WTC11 (cell line): Measurements from ENCODE around the gene SULT2B1. TPM values are rescaled to one million over a fixed set of nuclear protein-coding genes. Genes with fewer than 3 reads are reported as not detected.

ENCODE experiments used
- ATAC-seq: fragments of 200-7000 bp; cut with Tn5 transposase; 2 replicates; pipeline ENCODE4 v1.10.0; 2021; ENCODE audit warnings: mild to moderate bottlenecking, moderate library complexity
- CTCF ChIA-PET: fragments of 300-600 bp; sonication (Branson Sonifier 250); formaldehyde crosslinking; loops from one replicate; lab custom pipeline; 2021; ENCODE audit warnings: antibody characterized with exemption; lab: Charles Lee
- POLR2A ChIA-PET: fragments of 350-600 bp; sonication (Branson Sonifier 250); formaldehyde crosslinking; loops from one replicate; lab custom pipeline; 2021; ENCODE audit warnings: antibody characterized with exemption; lab: Charles Lee
- DNase-seq: peaks from one replicate; pipeline ENCODE4 v3.0.0; 2021; ENCODE audit warnings: low spot score
- H3K27ac Mint-ChIP-seq: 2 replicates; pipeline ENCODE4 v1.8.0; 2021; ENCODE audit warnings: mixed read lengths
- H3K27me3 Mint-ChIP-seq: 2 replicates; pipeline ENCODE4 v1.8.0; 2021; ENCODE audit warnings: low read depth, mild to moderate bottlenecking, moderate library complexity, mixed read lengths
- H3K36me3 Mint-ChIP-seq: 2 replicates; pipeline ENCODE4 v1.8.0; 2021; ENCODE audit warnings: mixed read lengths
- H3K4me1 Mint-ChIP-seq: 2 replicates; pipeline ENCODE4 v1.8.0; 2022; ENCODE audit warnings: mixed read lengths
- H3K4me3 Mint-ChIP-seq: 2 replicates; pipeline ENCODE4 v1.8.0; 2021; ENCODE audit warnings: mild to moderate bottlenecking, moderate library complexity, mixed read lengths
- H3K9me3 Mint-ChIP-seq: 2 replicates; pipeline ENCODE4 v1.8.0; 2021; ENCODE audit warnings: mixed read lengths
- CREB1 ChIP-seq: sonication (generic); formaldehyde crosslinking; IDR thresholded peaks from 2 replicates; pipeline ENCODE4 v1.8.0; 2023; ENCODE audit warnings: mild to moderate bottlenecking, missing genetic modification reagents
- CREM ChIP-seq: sonication (generic); formaldehyde crosslinking; IDR thresholded peaks from 2 replicates; pipeline ENCODE4 v1.8.1; 2022; ENCODE audit warnings: mild to moderate bottlenecking, missing genetic modification reagents, moderate library complexity
- JUN ChIP-seq: sonication (generic); formaldehyde crosslinking; IDR thresholded peaks from 2 replicates; pipeline ENCODE4 v1.8.0; 2023; ENCODE audit warnings: mild to moderate bottlenecking, missing genetic modification reagents
- SMAD3 ChIP-seq: sonication (generic); formaldehyde crosslinking; IDR thresholded peaks from 2 replicates; pipeline ENCODE4 v1.8.0; 2022; ENCODE audit warnings: missing genetic modification reagents, mild to moderate bottlenecking, borderline replicate concordance
- SP1 ChIP-seq: sonication (generic); formaldehyde crosslinking; conservative IDR thresholded peaks from 2 replicates; pipeline ENCODE4 v1.8.1; 2022; ENCODE audit warnings: missing genetic modification reagents
- TEAD1 ChIP-seq: sonication (generic); formaldehyde crosslinking; IDR thresholded peaks from 2 replicates; pipeline ENCODE4 v1.8.0; 2022; ENCODE audit warnings: mild to moderate bottlenecking, missing genetic modification reagents
- ZNF138 ChIP-seq: sonication (generic); formaldehyde crosslinking; conservative IDR thresholded peaks from 2 replicates; pipeline ENCODE4 v1.8.1; 2022; ENCODE audit warnings: mild to moderate bottlenecking, moderate library complexity, missing genetic modification reagents
- total RNA-seq: library from RNA; stranded (reverse); gene quantifications from 3 replicates; pipeline ENCODE4 v1.2.3, GENCODE V29; 2021
- TF ChIP-seq, protein P1 (sequence below): sonication (generic); formaldehyde crosslinking; IDR thresholded peaks from 2 replicates; pipeline ENCODE4 v1.8.0; 2023; ENCODE audit warnings: missing genetic modification reagents, mild to moderate bottlenecking, borderline replicate concordance
- TF ChIP-seq, protein P2 (sequence below): fragments of 250-450 bp; sonication (Bioruptor Pico); IDR thresholded peaks from 2 replicates; pipeline ENCODE4 v1.9.0; 2021; ENCODE audit warnings: mild to moderate bottlenecking
- TF ChIP-seq, protein P3 (sequence below): fragments of 250-450 bp; sonication (Bioruptor Pico); IDR thresholded peaks from 2 replicates; pipeline ENCODE4 v1.9.0; 2021; ENCODE audit warnings: mild to moderate bottlenecking, borderline replicate concordance
- TF ChIP-seq, protein P4 (sequence below): fragments of 250-450 bp; sonication (Bioruptor Pico); IDR thresholded peaks from 2 replicates; pipeline ENCODE4 v1.9.0; 2021; ENCODE audit warnings: mild to moderate bottlenecking
- TF ChIP-seq, protein P5 (sequence below): sonication (generic); formaldehyde crosslinking; conservative IDR thresholded peaks from 2 replicates; pipeline ENCODE4 v1.8.1; 2023; ENCODE audit warnings: mild to moderate bottlenecking, low read depth, missing genetic modification reagents, moderate library complexity
- TF ChIP-seq, protein P6 (sequence below): sonication (generic); formaldehyde crosslinking; IDR thresholded peaks from 2 replicates; pipeline ENCODE4 v1.8.1; 2023; ENCODE audit warnings: mild to moderate bottlenecking, missing genetic modification reagents

SULT2B1 gene
- total RNA-seq, 1 experiment from 2014 or later: 0.96 TPM

DNA sequence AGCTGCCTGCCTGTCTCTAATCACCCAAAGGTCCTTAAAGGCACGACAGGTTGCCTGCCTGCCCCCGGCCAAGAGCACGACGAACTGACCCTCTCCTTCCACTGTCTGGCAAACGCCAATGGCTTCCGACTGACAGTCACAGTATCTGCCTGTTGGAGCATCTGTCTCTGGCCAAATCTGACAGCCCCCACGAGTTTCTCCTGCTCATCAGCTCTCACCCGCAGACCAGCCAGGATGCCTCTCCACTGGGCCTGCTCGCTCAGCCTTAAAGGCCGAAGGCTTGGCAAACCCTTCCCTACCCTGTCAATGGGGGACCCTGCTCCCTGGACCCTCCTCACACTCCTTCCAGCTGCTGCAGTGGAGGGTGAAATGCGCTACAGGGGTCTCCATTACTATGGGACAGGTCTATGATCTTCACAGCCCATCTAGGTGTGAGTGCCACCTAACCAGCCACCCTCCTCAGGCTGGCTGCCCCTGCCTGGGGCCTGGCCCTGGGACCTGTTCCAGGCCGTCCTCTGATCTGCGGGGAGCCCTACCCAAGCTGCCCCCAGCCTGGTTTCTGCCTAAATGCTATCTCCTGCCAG is 62.0 kb downstream of the SULT2B1 start (continued):
- TF ChIP-seq, protein P1, sequence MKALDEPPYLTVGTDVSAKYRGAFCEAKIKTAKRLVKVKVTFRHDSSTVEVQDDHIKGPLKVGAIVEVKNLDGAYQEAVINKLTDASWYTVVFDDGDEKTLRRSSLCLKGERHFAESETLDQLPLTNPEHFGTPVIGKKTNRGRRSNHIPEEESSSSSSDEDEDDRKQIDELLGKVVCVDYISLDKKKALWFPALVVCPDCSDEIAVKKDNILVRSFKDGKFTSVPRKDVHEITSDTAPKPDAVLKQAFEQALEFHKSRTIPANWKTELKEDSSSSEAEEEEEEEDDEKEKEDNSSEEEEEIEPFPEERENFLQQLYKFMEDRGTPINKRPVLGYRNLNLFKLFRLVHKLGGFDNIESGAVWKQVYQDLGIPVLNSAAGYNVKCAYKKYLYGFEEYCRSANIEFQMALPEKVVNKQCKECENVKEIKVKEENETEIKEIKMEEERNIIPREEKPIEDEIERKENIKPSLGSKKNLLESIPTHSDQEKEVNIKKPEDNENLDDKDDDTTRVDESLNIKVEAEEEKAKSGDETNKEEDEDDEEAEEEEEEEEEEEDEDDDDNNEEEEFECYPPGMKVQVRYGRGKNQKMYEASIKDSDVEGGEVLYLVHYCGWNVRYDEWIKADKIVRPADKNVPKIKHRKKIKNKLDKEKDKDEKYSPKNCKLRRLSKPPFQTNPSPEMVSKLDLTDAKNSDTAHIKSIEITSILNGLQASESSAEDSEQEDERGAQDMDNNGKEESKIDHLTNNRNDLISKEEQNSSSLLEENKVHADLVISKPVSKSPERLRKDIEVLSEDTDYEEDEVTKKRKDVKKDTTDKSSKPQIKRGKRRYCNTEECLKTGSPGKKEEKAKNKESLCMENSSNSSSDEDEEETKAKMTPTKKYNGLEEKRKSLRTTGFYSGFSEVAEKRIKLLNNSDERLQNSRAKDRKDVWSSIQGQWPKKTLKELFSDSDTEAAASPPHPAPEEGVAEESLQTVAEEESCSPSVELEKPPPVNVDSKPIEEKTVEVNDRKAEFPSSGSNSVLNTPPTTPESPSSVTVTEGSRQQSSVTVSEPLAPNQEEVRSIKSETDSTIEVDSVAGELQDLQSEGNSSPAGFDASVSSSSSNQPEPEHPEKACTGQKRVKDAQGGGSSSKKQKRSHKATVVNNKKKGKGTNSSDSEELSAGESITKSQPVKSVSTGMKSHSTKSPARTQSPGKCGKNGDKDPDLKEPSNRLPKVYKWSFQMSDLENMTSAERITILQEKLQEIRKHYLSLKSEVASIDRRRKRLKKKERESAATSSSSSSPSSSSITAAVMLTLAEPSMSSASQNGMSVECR (CRISPR knock-in tag): no peak
- no peak for TF ChIP-seq SP1 (CRISPR knock-in tag)
- TF ChIP-seq TEAD1: no peak
- TF ChIP-seq, protein P2, sequence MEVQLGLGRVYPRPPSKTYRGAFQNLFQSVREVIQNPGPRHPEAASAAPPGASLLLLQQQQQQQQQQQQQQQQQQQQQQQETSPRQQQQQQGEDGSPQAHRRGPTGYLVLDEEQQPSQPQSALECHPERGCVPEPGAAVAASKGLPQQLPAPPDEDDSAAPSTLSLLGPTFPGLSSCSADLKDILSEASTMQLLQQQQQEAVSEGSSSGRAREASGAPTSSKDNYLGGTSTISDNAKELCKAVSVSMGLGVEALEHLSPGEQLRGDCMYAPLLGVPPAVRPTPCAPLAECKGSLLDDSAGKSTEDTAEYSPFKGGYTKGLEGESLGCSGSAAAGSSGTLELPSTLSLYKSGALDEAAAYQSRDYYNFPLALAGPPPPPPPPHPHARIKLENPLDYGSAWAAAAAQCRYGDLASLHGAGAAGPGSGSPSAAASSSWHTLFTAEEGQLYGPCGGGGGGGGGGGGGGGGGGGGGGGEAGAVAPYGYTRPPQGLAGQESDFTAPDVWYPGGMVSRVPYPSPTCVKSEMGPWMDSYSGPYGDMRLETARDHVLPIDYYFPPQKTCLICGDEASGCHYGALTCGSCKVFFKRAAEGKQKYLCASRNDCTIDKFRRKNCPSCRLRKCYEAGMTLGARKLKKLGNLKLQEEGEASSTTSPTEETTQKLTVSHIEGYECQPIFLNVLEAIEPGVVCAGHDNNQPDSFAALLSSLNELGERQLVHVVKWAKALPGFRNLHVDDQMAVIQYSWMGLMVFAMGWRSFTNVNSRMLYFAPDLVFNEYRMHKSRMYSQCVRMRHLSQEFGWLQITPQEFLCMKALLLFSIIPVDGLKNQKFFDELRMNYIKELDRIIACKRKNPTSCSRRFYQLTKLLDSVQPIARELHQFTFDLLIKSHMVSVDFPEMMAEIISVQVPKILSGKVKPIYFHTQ (CRISPR knock-in tag): peak; percentile 86

DNA sequence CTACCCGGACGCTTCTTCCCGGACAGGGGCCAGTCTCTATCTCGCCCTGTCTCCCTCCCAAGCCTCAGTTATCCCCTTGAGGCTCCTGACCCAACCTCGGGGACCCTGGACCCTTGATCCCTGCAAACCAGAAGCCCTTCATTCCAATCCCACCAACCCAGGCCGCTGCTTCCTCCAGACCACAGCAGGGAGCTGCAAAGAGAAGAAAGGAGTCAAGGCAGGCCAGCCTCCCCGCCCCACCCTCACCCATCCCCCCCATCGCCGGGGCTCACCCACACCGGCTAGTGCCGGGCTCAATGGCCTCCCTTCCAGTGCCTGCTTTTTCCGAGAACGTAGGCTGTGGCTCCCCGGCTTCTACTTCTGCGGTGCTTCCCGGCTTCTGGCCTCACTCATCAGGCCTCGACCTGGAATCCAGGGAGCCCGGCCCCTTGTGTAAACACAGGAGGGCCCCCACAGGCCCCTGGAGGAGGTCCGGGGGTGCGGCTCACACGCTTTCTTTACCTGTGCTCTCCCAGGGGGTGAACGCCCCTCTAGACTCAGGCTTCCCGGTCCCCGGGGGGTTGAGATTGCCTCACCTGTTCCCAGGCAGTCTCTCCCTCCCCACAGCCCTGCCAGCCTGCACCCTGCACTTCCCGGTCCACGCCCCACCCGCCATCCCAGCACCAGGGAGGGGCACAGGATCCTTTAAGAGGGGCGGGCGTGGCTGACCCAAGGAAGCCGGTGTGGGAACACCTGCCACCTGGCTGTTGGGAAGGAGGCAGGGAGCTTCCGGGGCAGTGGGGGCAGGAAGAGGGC is 62.7 kb downstream of the SULT2B1 start, which contains the start of gene FAM83E:
FAM83E (minus strand) TSS at position 641 of the 795 bp plus-strand sequence. CDS start 1,704 bp downstream, outside the sequence.
- POLR2A ChIA-PET: interaction anchor here (0.7 to 2.6 kb wide), 10 partner anchors 10 to 281 kb away, joined by 3 to 18 read pairs (median 4); partner anchors contain the start of gene CA11
- Mint-ChIP-seq H3K4me1 (peaks cover 52% of the 10 kb centered on the region), H3K9me3 (no peaks in the 10 kb centered on the region), H3K4me3 (peak within 1 kb of the TSS; percentile 99), H3K36me3 (peaks cover 40% of the 10 kb centered on the region), H3K27me3 (no peaks in the 10 kb centered on the region), H3K27ac (peak within 1 kb of the TSS; percentile 98)
- ATAC-seq (peak; percentile 13), DNase-seq (peak; percentile 74)
- CTCF ChIA-PET: interaction anchor here (0.6 to 2.7 kb wide), 8 partner anchors 9 to 125 kb away, joined by 4 to 17 read pairs (median 6); no protein-coding TSS in a partner anchor
- TF ChIP-seq, protein P3, sequence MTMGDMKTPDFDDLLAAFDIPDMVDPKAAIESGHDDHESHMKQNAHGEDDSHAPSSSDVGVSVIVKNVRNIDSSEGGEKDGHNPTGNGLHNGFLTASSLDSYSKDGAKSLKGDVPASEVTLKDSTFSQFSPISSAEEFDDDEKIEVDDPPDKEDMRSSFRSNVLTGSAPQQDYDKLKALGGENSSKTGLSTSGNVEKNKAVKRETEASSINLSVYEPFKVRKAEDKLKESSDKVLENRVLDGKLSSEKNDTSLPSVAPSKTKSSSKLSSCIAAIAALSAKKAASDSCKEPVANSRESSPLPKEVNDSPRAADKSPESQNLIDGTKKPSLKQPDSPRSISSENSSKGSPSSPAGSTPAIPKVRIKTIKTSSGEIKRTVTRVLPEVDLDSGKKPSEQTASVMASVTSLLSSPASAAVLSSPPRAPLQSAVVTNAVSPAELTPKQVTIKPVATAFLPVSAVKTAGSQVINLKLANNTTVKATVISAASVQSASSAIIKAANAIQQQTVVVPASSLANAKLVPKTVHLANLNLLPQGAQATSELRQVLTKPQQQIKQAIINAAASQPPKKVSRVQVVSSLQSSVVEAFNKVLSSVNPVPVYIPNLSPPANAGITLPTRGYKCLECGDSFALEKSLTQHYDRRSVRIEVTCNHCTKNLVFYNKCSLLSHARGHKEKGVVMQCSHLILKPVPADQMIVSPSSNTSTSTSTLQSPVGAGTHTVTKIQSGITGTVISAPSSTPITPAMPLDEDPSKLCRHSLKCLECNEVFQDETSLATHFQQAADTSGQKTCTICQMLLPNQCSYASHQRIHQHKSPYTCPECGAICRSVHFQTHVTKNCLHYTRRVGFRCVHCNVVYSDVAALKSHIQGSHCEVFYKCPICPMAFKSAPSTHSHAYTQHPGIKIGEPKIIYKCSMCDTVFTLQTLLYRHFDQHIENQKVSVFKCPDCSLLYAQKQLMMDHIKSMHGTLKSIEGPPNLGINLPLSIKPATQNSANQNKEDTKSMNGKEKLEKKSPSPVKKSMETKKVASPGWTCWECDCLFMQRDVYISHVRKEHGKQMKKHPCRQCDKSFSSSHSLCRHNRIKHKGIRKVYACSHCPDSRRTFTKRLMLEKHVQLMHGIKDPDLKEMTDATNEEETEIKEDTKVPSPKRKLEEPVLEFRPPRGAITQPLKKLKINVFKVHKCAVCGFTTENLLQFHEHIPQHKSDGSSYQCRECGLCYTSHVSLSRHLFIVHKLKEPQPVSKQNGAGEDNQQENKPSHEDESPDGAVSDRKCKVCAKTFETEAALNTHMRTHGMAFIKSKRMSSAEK (CRISPR knock-in tag): peak; percentile 99
- TF ChIP-seq CREB1 (CRISPR knock-in tag): 0 out of 2 replicates have a peak, but pooled peaks have one; percentile 35
- 0 out of 2 replicates have a peak, but pooled peaks have one; percentile 43 for TF ChIP-seq ZNF138 (CRISPR knock-in tag)
- TF ChIP-seq, protein P4, sequence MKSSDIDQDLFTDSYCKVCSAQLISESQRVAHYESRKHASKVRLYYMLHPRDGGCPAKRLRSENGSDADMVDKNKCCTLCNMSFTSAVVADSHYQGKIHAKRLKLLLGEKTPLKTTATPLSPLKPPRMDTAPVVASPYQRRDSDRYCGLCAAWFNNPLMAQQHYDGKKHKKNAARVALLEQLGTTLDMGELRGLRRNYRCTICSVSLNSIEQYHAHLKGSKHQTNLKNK: no peak
- peak; percentile 38; the same call in 1 of the 2 replicates for TF ChIP-seq TEAD1
- TF ChIP-seq SMAD3: no peak
- TF ChIP-seq, protein P5, sequence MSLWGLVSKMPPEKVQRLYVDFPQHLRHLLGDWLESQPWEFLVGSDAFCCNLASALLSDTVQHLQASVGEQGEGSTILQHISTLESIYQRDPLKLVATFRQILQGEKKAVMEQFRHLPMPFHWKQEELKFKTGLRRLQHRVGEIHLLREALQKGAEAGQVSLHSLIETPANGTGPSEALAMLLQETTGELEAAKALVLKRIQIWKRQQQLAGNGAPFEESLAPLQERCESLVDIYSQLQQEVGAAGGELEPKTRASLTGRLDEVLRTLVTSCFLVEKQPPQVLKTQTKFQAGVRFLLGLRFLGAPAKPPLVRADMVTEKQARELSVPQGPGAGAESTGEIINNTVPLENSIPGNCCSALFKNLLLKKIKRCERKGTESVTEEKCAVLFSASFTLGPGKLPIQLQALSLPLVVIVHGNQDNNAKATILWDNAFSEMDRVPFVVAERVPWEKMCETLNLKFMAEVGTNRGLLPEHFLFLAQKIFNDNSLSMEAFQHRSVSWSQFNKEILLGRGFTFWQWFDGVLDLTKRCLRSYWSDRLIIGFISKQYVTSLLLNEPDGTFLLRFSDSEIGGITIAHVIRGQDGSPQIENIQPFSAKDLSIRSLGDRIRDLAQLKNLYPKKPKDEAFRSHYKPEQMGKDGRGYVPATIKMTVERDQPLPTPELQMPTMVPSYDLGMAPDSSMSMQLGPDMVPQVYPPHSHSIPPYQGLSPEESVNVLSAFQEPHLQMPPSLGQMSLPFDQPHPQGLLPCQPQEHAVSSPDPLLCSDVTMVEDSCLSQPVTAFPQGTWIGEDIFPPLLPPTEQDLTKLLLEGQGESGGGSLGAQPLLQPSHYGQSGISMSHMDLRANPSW (CRISPR knock-in tag): no peak
- TF ChIP-seq JUN (CRISPR knock-in tag): no peak
- TF ChIP-seq CREM (CRISPR knock-in tag): 0 out of 2 replicates have a peak, but pooled peaks have one; percentile 51
- TF ChIP-seq, protein P6, sequence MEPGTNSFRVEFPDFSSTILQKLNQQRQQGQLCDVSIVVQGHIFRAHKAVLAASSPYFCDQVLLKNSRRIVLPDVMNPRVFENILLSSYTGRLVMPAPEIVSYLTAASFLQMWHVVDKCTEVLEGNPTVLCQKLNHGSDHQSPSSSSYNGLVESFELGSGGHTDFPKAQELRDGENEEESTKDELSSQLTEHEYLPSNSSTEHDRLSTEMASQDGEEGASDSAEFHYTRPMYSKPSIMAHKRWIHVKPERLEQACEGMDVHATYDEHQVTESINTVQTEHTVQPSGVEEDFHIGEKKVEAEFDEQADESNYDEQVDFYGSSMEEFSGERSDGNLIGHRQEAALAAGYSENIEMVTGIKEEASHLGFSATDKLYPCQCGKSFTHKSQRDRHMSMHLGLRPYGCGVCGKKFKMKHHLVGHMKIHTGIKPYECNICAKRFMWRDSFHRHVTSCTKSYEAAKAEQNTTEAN (CRISPR knock-in tag): peak; percentile 70; the same call in 1 of the 2 replicates
- peak; percentile 21 for TF ChIP-seq SP1 (CRISPR knock-in tag)
